HG02571 (cell line): Measurements from ENCODE around the gene ADGRA1.
"Not testable (repeated sequence)": the region's sequence is repeated elsewhere in the genome, so short reads cannot be mapped to it uniquely, and the experiment has no call there.

Experiments used
- ATAC-seq: cut with Tn5 transposase; IDR thresholded peaks from one replicate; pipeline ENCODE4 v1.9.1; 2021; ENCODE audit warnings: mild to moderate bottlenecking, moderate library complexity; ENCODE audit not compliant: unreplicated experiment

ADGRA1 gene

GRCh38 chr10:133175624-133176023 is 87.9 kb downstream of the ADGRA1 start:
- ATAC-seq, result not testable (repeated sequence)

DNA sequence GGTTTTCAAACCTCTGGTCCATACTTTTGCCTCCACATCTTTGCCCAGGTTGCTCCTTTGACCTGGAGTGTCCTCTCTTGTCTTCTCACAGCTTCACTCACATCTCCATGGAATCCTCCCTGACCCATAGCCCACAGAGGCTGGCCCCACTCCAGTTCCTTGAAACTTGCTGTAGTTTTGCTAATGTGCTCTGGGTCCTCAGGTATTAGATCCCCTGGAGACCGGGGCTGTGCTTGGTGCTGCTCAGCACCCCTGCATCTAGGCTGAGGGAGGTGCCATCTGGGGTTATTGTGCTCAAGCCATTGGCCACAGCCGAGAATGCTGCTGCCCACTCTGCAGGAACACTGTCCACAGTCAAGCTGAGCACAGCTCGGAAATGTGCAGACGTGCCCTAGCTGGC is 88.8 kb downstream of the ADGRA1 start:
- no peak for ATAC-seq

DNA sequence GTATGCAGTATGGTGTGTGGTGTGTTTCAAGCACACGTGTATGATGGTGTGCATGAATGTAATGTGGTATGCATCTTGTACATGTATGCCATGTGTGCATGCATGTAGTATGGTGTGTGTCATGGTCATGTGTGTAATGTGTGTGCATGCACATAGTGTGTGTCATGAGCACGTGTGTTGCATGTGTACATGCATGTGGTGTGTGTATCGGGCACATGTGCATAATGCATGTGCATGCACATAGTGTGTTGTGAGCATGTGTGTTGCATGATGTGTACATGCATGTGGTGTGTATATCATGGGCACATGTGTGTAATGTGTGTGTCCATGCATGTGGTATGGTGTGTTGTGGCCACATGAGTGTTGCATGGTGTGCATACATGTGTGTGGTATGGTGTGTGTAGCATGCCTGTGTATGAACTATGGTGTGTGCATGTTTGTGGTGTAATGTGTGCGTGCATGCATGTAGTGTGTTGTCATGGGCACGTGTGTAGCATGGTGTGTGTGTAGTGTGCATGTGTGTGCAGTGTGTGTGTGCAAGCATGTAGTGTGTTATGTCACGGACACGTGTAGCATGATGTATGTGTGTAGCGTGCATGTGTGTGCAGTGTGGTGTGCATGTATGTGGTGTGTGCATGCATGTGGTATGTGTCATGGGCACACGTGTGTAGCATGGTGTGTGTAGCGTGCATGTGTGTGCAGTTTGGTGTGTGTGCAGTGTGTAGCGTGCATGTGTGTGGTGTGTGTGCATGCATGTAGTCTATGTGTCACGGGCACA is 89.8 kb downstream of the ADGRA1 start:
- no peak for ATAC-seq

GRCh38 chr10:133178357-133179127 is 90.8 kb downstream of the ADGRA1 start:
- ATAC-seq, result no peak

GRCh38 chr10:133179128-133179520 is 91.4 kb downstream of the ADGRA1 start:
- ATAC-seq, result no peak

DNA sequence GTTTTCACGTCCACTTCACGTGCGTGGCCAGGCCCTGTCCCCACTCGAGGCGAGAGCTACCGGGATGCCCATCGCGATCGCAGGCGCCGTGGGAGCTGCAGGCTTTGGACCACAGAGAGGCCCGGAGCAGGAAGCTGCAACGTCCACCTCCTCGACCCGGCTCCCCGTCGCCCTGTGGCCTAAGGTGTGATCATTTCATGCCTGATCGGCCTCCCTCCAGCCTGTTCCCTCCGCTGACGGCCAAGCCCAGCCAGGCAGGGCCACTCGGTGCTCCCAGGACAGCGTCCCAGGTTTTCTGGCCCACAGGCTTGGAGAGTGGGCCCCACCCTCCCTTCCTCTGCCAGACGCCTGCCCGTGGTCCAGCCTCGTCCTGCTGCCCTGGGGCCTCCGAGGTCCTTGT is 91.9 kb downstream of the ADGRA1 start:
- ATAC-seq, result no peak

- ATAC-seq, result no peak
Measured at GRCh38 chr10:133180192-133180964, 92.7 kb downstream of the ADGRA1 start.

DNA sequence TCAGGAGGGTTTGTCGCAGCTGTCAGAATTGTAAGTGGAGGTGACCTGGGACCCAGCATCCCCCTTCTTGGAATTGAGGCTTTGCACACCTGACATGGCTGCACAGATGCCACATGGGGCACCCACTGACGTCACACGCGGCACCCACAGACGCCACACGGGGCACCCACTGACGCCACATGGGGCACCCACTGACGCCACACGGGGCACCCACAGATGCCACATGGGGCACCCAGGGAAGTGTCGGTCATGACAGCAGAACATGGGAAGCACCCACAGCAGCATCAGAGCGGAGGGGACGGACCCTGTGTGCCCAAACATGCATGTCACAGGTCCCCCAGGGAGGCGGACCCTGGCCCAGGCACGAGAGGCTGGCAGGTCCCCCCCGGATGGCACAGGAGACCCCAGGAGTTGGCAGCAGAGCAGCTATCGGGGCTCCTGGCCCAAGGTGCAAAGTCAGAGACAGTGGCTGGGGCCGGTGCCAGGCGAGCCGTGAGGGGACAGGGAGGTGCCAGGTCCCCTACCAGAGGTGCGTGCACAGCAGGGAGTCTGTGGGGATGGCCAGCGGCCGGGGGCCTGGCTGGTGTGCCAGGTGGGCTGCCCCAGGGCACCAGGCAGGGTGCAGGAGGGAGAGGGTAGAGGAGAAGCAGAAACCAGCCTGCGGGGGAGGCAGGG is 93.4 kb downstream of the ADGRA1 start:
- ATAC-seq, result no peak
